ENCODE data around the gene E2F3. TPM values are rescaled to one million over a fixed set of nuclear protein-coding genes. Genes with fewer than 3 reads are reported as not detected.

E2F3 gene
- total and polyA plus RNA-seq, 2 donors (not counting 3 experiments of a cell fraction or from before 2014, with no cell fraction given) = 8.6 to 22.0 TPM

DNA sequence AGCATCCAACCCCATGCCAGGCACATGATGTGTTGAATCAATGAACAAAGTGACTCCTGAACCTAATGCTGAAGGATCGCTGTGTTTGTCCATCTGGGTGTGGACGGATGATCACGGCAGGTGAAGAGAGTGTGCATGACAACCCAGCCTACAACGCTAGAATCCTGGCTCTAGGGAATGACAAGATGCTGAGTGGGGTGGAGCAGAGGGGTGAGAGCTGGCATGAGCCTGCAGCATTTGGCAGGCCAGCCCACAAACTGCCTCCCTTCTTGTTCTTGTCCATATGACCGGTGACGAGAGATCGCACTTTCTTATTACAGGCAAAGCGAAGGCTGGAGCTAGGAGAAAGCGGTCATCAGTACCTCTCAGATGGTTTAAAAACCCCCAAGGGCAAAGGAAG is 77.8 kb downstream of the E2F3 start:
- Histone ChIP-seq H2AFZ (ENCODE audit: low read depth, low read length) (no peak overlapping the region), H4K20me1 (replicated peaks; ENCODE audit: control insufficient read depth, extremely low read depth, insufficient read depth, low read length) (no peaks in the 10 kb centered on the region), H3K27ac (ENCODE audit: insufficient read depth, low read depth, low read length) (no peak overlapping the region), H3K79me2 (ENCODE audit: control insufficient read depth, insufficient read depth, low read length) (peaks cover 19% of the 10 kb centered on the region), H3K9ac (replicated peaks; ENCODE audit: extremely low read depth, insufficient read depth, low read length) (no peak overlapping the region), H3K9me3 (replicated peaks; ENCODE audit: control insufficient read depth, insufficient read depth, low read length) (no peaks in the 10 kb centered on the region), H3K4me3 (replicated peaks in 1 of 3; ENCODE audit: insufficient read depth in 1 of 3, low read depth in 1 of 3, low read length in 3 of 3) (no peak overlapping the region), H3K9me1 (replicated peaks; ENCODE audit: control insufficient read depth, extremely low read depth, insufficient read depth, low read length) (peaks cover 3% of the 10 kb centered on the region), H3K27me3 (ENCODE audit: control insufficient read depth in 2 of 2, insufficient read depth in 2 of 2, low read length in 2 of 2) (no peaks in the 10 kb centered on the region), H3K4me2 (ENCODE audit: insufficient read depth, low read length) (no peak overlapping the region), H3K4me1 (ENCODE audit: control insufficient read depth, extremely low read depth, insufficient read depth, low read length) (peaks cover 4% of the 10 kb centered on the region), H3K36me3 (ENCODE audit: control insufficient read depth in 2 of 2, extremely low read depth in 1 of 2, insufficient read depth in 2 of 2, low read length in 2 of 2) (peaks cover 8 to 10% of the 10 kb centered on the region in 2 experiments)
- FAIRE-seq (no peak), DNase-seq (ENCODE audit: low read depth, low spot score) (no peak)
- ChIA-PET POLR2A (no interaction called here), CTCF (interaction anchor here (1.0 kb wide), 1 partner anchor 10 kb away, joined by 4 read pairs; no protein-coding TSS in a partner anchor)
- no TSS peak for BruUV-seq (replicated peaks)
- intact Hi-C loops (cut with micrococcal nuclease) (no loop called here), dilution Hi-C loops (cut with MboI; ENCODE audit: extremely low pct_ligation_motif_present, low sequenced_read_pairs) (no loop called here)
- TF ChIP-seq, protein P1, sequence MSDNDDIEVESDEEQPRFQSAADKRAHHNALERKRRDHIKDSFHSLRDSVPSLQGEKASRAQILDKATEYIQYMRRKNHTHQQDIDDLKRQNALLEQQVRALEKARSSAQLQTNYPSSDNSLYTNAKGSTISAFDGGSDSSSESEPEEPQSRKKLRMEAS (IDR thresholded peaks at IDR 0.05; ENCODE audit: insufficient read depth, insufficient read length) = no peak

DNA sequence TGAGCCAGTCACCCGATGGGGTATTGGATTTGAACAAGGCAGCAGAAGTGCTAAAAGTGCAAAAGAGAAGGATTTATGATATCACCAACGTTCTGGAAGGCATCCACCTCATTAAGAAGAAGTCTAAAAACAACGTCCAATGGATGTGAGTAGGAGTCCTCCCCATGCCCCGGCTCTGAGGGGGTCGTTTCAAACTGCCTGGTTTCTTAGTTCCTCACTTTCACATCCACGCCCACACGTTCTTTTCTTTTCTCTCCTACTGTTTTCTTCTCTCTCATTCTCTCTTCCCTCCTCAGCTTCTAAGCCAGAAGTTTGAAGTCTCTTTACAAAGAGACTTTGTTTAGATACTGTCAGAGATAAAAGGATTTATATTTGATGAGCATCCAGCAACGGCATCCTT is 79.6 kb downstream of the E2F3 start:
- no peaks in the 10 kb centered on the region for H3K27me3 ChIP-seq (ENCODE audit: control insufficient read depth in 2 of 2, insufficient read depth in 2 of 2, low read length in 2 of 2)
- H3K79me2 ChIP-seq (ENCODE audit: control insufficient read depth, insufficient read depth, low read length) = peaks cover 14% of the 10 kb centered on the region
- no TSS peak for BruUV-seq (replicated peaks)
- no peak overlapping the region for H3K4me3 ChIP-seq (replicated peaks in 1 of 3; ENCODE audit: insufficient read depth in 1 of 3, low read depth in 1 of 3, low read length in 3 of 3)
- POLR2A ChIA-PET = no interaction called here
- intact Hi-C loops (cut with micrococcal nuclease) (loop anchor here (5.0 kb wide), 1 partner anchor 79 kb away; the partner anchor contains the start of gene E2F3), dilution Hi-C loops (cut with MboI; ENCODE audit: extremely low pct_ligation_motif_present, low sequenced_read_pairs) (no loop called here)
- no peaks in the 10 kb centered on the region for H4K20me1 ChIP-seq (replicated peaks; ENCODE audit: control insufficient read depth, extremely low read depth, insufficient read depth, low read length)
- no peak overlapping the region for H2AFZ ChIP-seq (ENCODE audit: low read depth, low read length)
- no peak overlapping the region for H3K27ac ChIP-seq (ENCODE audit: insufficient read depth, low read depth, low read length)
- CTCF ChIA-PET = no interaction called here
- FAIRE-seq (no peak), DNase-seq (ENCODE audit: low read depth, low spot score) (no peak)
- H3K9me3 ChIP-seq (replicated peaks; ENCODE audit: control insufficient read depth, insufficient read depth, low read length) = no peaks in the 10 kb centered on the region
- no peak overlapping the region for H3K4me2 ChIP-seq (ENCODE audit: insufficient read depth, low read length)
- H3K9ac ChIP-seq (replicated peaks; ENCODE audit: extremely low read depth, insufficient read depth, low read length) = no peak overlapping the region
- TF ChIP-seq, protein P1 (IDR thresholded peaks at IDR 0.05; ENCODE audit: insufficient read depth, insufficient read length) = no peak
- TF ChIP-seq EZH2 (IDR thresholded peaks at IDR 0.05; ENCODE audit: borderline replicate concordance, low read depth, low read length, severe bottlenecking) = no peak
- no peak for TF ChIP-seq MYC (IDR thresholded peaks at IDR 0.05; ENCODE audit: low read depth, low read length)
- TF ChIP-seq POLR2AphosphoS5 (IDR thresholded peaks at IDR 0.05; ENCODE audit: insufficient read depth, low read depth, low read length) = no peak
- TF ChIP-seq, protein P2, sequence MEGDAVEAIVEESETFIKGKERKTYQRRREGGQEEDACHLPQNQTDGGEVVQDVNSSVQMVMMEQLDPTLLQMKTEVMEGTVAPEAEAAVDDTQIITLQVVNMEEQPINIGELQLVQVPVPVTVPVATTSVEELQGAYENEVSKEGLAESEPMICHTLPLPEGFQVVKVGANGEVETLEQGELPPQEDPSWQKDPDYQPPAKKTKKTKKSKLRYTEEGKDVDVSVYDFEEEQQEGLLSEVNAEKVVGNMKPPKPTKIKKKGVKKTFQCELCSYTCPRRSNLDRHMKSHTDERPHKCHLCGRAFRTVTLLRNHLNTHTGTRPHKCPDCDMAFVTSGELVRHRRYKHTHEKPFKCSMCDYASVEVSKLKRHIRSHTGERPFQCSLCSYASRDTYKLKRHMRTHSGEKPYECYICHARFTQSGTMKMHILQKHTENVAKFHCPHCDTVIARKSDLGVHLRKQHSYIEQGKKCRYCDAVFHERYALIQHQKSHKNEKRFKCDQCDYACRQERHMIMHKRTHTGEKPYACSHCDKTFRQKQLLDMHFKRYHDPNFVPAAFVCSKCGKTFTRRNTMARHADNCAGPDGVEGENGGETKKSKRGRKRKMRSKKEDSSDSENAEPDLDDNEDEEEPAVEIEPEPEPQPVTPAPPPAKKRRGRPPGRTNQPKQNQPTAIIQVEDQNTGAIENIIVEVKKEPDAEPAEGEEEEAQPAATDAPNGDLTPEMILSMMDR (IDR thresholded peaks at IDR 0.05; ENCODE audit: extremely low read depth in 1 of 2, insufficient read depth in 1 of 2, low read depth in 1 of 2, low read length in 2 of 2) = no peak
- TF ChIP-seq JUN (IDR thresholded peaks at IDR 0.05; ENCODE audit: borderline replicate concordance, insufficient read depth, insufficient read length, low read depth) = no peak
- TF ChIP-seq FOS (IDR thresholded peaks at IDR 0.05; ENCODE audit: borderline replicate concordance, insufficient read depth, low read length) = no peak
- no peak for TF ChIP-seq POLR2A (IDR thresholded peaks at IDR 0.05; ENCODE audit: low read depth, low read length)
- no peak for TF ChIP-seq GATA2 (IDR thresholded peaks at IDR 0.05; ENCODE audit: insufficient read depth, insufficient read length, low read depth, low read length)
- H3K36me3 ChIP-seq (ENCODE audit: control insufficient read depth in 2 of 2, extremely low read depth in 1 of 2, insufficient read depth in 2 of 2, low read length in 2 of 2) = peaks cover 10 to 12% of the 10 kb centered on the region in 2 experiments
- peaks cover 3% of the 10 kb centered on the region for H3K9me1 ChIP-seq (replicated peaks; ENCODE audit: control insufficient read depth, extremely low read depth, insufficient read depth, low read length)
- peaks cover 4% of the 10 kb centered on the region for H3K4me1 ChIP-seq (ENCODE audit: control insufficient read depth, extremely low read depth, insufficient read depth, low read length)
